Heart right ventricle (tissue), 16 donors: ENCODE measurements around the gene GMDS. TPM values are rescaled to one million over a fixed set of nuclear protein-coding genes. Genes with fewer than 3 reads are reported as not detected.
A peak's percentile ranks its signal among the peaks of the same experiment; 100 is the strongest.
"Not testable (repeated sequence)": the region's sequence is repeated elsewhere in the genome, so short reads cannot be mapped to it uniquely, and the experiment has no call there.

Experiments used
- ATAC-seq, 8 donors: fragments of 200-7000 bp; cut with Tn5 transposase; one replicate each; pipeline ENCODE4 v1.9.1; 2020; ENCODE audit warnings: mild to moderate bottlenecking in 8 of 8, moderate library complexity in 8 of 8, moderate number of reproducible peaks in 1 of 8
- DNase-seq, 2 donors: peaks; one replicate each; pipeline ENCODE4 v3.0.0-alpha.2; 2020
- H3K27ac ChIP-seq, 10 donors: fragments of 200-600 bp; sonication (generic) in 2 of 10; one replicate each; pipeline versions ENCODE4 v1.5.0 to v1.8.0; 2020 to 2022; ENCODE audit warnings: mild to moderate bottlenecking in 3 of 10
- H3K27me3 ChIP-seq, 7 donors: fragments of 200-600 bp; one replicate each; pipeline ENCODE4 v1.8.0; 2021 to 2022; ENCODE audit warnings: mild to moderate bottlenecking in 2 of 7
- H3K36me3 ChIP-seq, 9 donors: fragments of 200-600 bp; sonication (generic) in 1 of 9; one replicate each; pipeline versions ENCODE4 v1.5.0 to v1.8.0; 2020 to 2022; ENCODE audit warnings: mild to moderate bottlenecking in 2 of 9
- H3K4me1 ChIP-seq, 9 donors: fragments of 200-600 bp; sonication (generic) in 1 of 9; one replicate each; pipeline versions ENCODE4 v1.5.0 to v1.8.0; 2020 to 2022; ENCODE audit warnings: mild to moderate bottlenecking in 4 of 9
- H3K4me3 ChIP-seq, 10 donors: fragments of 200-600 bp; sonication (generic) in 2 of 10; one replicate each; pipeline versions ENCODE4 v1.5.0 to v1.8.0; 2020 to 2022; ENCODE audit warnings: mild to moderate bottlenecking in 7 of 10, moderate library complexity in 2 of 10
- H3K9me3 ChIP-seq, 11 donors: fragments of 200-600 bp in 10 of 11; sonication (generic) in 2 of 11; one replicate each; pipeline versions ENCODE4 v1.5.0 to v1.8.0; 2013 to 2022; ENCODE audit warnings: mild to moderate bottlenecking in 2 of 11, control low read depth in 1 of 11, moderate library complexity in 1 of 11
- CTCF ChIP-seq, 9 donors: fragments of 200-600 bp; sonication (generic) in 2 of 9; IDR thresholded peaks; one replicate each; pipeline versions ENCODE4 v1.5.0 to v1.8.0; 2021 to 2022; ENCODE audit warnings: antibody characterized with exemption in 9 of 9, mild to moderate bottlenecking in 5 of 9, moderate library complexity in 1 of 9
- WGBS, 2 donors: extraction: QIAGEN DNeasy Blood & Tissue Kit; methylation state at CpG; one replicate each; pipeline ENCODE4 v1.1.7; 2013; ENCODE audit warnings: inconsistent platforms in 1 of 2; 5-methylcytosine and 5-hydroxymethylcytosine counted together
- intact Hi-C, 10 donors: fragments of 100-400 bp; cut with DNase I; formaldehyde crosslinking; loops; one replicate each; pipeline versions ENCODE4 v1.11.1 to v1.14.2; 2022
- polyA plus RNA-seq, 2 donors: library from polyadenylated mRNA; stranded (reverse); fragments of 200-250 nt; gene quantifications; one replicate each; pipeline ENCODE4 v1.2.3, GENCODE V29; 2013
- total RNA-seq, 10 donors: library from RNA; stranded (reverse); fragmentation: NEBNext Ultra II Directional in 3 of 10; extraction: Animal tissue kit (Norgen Biotek cat#: 25700) in 3 of 10; gene quantifications; one replicate each; pipeline versions ENCODE4 v1.2.1 to v1.2.4, GENCODE V29; 2021 to 2023
- donor health status: Arrhythmogenic right ventricular cardiomyopathy.
- donor health status: ischemic (EF 13 %, LVEDD 7.1; RV severe dilation, severe dysfunction).
- donor health status: healthy with polysubstance abuse.
- donor health status: DM: no; HTN: yes; CAD: no.
- donor health status: DM: no; HTN: no; CAD: no.
- donor health status: ischemic (EF 25% LVEDD 6.9; RV normal size, moderate dysfunction).
- donor health status: ischemic (EF 25% LVEDD 5.7; RV mildly dilated, moderate dysfunction).
- donor health status: healthy.
- donor health status: DM: yes; HTN: yes; CAD: no.
- donor health status: Ischemic cardiomyopathy.
- donor health status: ischemic (EF 35%, LVEDD 5.7; RV mildly dilated, moderate dysfunction).
- donor health status: nonischemic (EF 11% LVEDD 7.7; RV severe dilation, severe dysfunction).
- donor health status: DM: yes; HTN: yes; CAD: no.
- donor health status: PGD.
- donor health status: ischemic (EF 29% LVEDD 5.4; RV normal size, mild dysfunction).
- donor health status: nonischemic (EF 23%, LVEDD 6.1; RV moderate dilation, normal function).

Gene GMDS
- total and polyA plus RNA-seq, 12 donors = 5.0 to 10.6 (median 6.9) TPM

- H3K4me1 ChIP-seq = no peaks in the 10 kb centered on the region
- no peak overlapping the region for H3K4me3 ChIP-seq
- no peak for TF ChIP-seq CTCF (IDR thresholded peaks at IDR 0.05)
- H3K27ac ChIP-seq = no peak overlapping the region
- intact Hi-C loops = no loop called here
- no peaks in the 10 kb centered on the region for H3K27me3 ChIP-seq
- 78 to 86% methylated on average over 5 of the region's 5 CpGs for WGBS, 2 donors
- no peaks in the 10 kb centered on the region for H3K36me3 ChIP-seq
- peaks cover 0 to 10% (median 0%) of the 10 kb centered on the region in 11 donors for H3K9me3 ChIP-seq
- DNase-seq (no peak), ATAC-seq (no peak)
These were observed 395.7 kb downstream of the GMDS start for GRCh38 chr6:1849691-1850090.

GRCh38 chr6:1848752-1849151 lies 396.7 kb downstream of the GMDS start:
- no peaks in the 10 kb centered on the region for H3K36me3 ChIP-seq
- no peak overlapping the region for H3K27ac ChIP-seq
- WGBS, 2 donors = 80 to 88% methylated on average over 1 of the region's 1 CpG
- DNase-seq (no peak), ATAC-seq (no peak)
- no peaks in the 10 kb centered on the region for H3K4me1 ChIP-seq
- H3K9me3 ChIP-seq = peaks cover 0 to 10% (median 0%) of the 10 kb centered on the region in 11 donors
- no peak for TF ChIP-seq CTCF (IDR thresholded peaks at IDR 0.05)
- intact Hi-C loops = no loop called here
- no peak overlapping the region for H3K4me3 ChIP-seq
- no peaks in the 10 kb centered on the region for H3K27me3 ChIP-seq

GRCh38 chr6:1846611-1847010 lies 398.8 kb downstream of the GMDS start:
- Histone ChIP-seq H3K36me3 (no peaks in the 10 kb centered on the region), H3K4me3 (no peak overlapping the region), H3K27me3 (no peaks in the 10 kb centered on the region), H3K4me1 (peaks cover 0 to 3% (median 0%) of the 10 kb centered on the region in 9 donors), H3K27ac (no peak overlapping the region), H3K9me3 (peaks cover 0 to 10% (median 0%) of the 10 kb centered on the region in 11 donors)
- WGBS, 2 donors = 98 to 99% methylated on average over 3 of the region's 3 CpGs
- ATAC-seq = no peak
- no peak for DNase-seq
- no peak for TF ChIP-seq CTCF (IDR thresholded peaks at IDR 0.05)
- intact Hi-C loops = no loop called here

- ATAC-seq = not testable (repeated sequence)
These were observed 399.9 kb downstream of the GMDS start for GRCh38 chr6:1845543-1845942.

GRCh38 chr6:1842334-1842733 lies 403.1 kb downstream of the GMDS start:
- DNase-seq = no peak
- H3K27me3 ChIP-seq = no peaks in the 10 kb centered on the region
- H3K36me3 ChIP-seq = no peaks in the 10 kb centered on the region
- no peak overlapping the region for H3K27ac ChIP-seq
- intact Hi-C loops = no loop called here
- 71 to 76% methylated on average over 2 of the region's 2 CpGs for WGBS, 2 donors
- H3K4me3 ChIP-seq = no peak overlapping the region
- peaks cover 0 to 10% (median 0%) of the 10 kb centered on the region in 11 donors for H3K9me3 ChIP-seq
- peak in 1 of 8 donors; percentile 42 for ATAC-seq
- peaks cover 0 to 18% (median 3%) of the 10 kb centered on the region in 9 donors for H3K4me1 ChIP-seq
- TF ChIP-seq CTCF (IDR thresholded peaks at IDR 0.05) = no peak

More at GRCh38 chr6:1845543-1845942, 399.9 kb downstream of the GMDS start:
- H3K36me3 ChIP-seq, H3K4me1 ChIP-seq, H3K27me3 ChIP-seq, H3K27ac ChIP-seq, DNase-seq, H3K4me3 ChIP-seq, intact Hi-C loops: not testable (repeated sequence)
- H3K9me3 ChIP-seq = peaks cover 0 to 10% (median 0%) of the 10 kb centered on the region in 11 donors
- WGBS, 2 donors = 98 to 99% methylated on average over 5 of the region's 5 CpGs
